Common myeloid progenitor, CD34-positive (primary cell): ENCODE results near the gene DDR1.

Experiments
- CTCF ChIA-PET: fragments of 350-600 bp; sonication (Branson Sonifier 250); formaldehyde crosslinking; loops from one replicate; lab custom pipeline; 2021; ENCODE audit warnings: antibody characterized with exemption; lab: Charles Lee
- POLR2A ChIA-PET: fragments of 350-600 bp; sonication (Branson Sonifier 250); formaldehyde crosslinking; loops from one replicate; lab custom pipeline; 2021; ENCODE audit warnings: antibody characterized with exemption; lab: Charles Lee
- DNase-seq, 3 donors: peaks; one replicate each; pipeline versions ENCODE4 v3.0.0 to v3.0.0-alpha.2; 2013
- H3K27ac ChIP-seq, 2 experiments: 1 replicate in 1 of 2; 2 replicates in 1 of 2; pipeline ENCODE4 v1.7.0; 2013; ENCODE audit warnings: inconsistent platforms in 2 of 2, low read length in 2 of 2, mild to moderate bottlenecking in 2 of 2, low read depth in 1 of 2, moderate library complexity in 1 of 2; ENCODE audit not compliant: severe bottlenecking in 2 of 2, insufficient read depth in 1 of 2, poor library complexity in 1 of 2
- H3K27me3 ChIP-seq, 5 experiments: replicated peaks in 2 of 5; 1 replicate in 3 of 5; 2 replicates in 2 of 5; pipeline versions ENCODE4 v1.6.1 to v1.7.0; 2013; ENCODE audit warnings: low read length in 4 of 5, mild to moderate bottlenecking in 2 of 5, moderate library complexity in 2 of 5, inconsistent platforms in 1 of 5; ENCODE audit not compliant: insufficient read depth in 5 of 5, control insufficient read depth in 4 of 5
- H3K36me3 ChIP-seq, 4 experiments: 1 replicate in 2 of 4; 2 replicates in 2 of 4; pipeline versions ENCODE4 v1.6.1 to v1.7.0; 2013; ENCODE audit warnings: low read length in 3 of 4, control low read depth in 1 of 4, mild to moderate bottlenecking in 1 of 4; ENCODE audit not compliant: control insufficient read depth in 4 of 4, insufficient read depth in 4 of 4
- H3K4me1 ChIP-seq, 4 experiments: 1 replicate in 3 of 4; 2 replicates in 1 of 4; pipeline versions ENCODE4 v1.6.1 to v1.7.1; 2013; ENCODE audit warnings: low read length in 3 of 4, mild to moderate bottlenecking in 3 of 4, control low read depth in 1 of 4, inconsistent platforms in 1 of 4, moderate library complexity in 1 of 4; ENCODE audit not compliant: control insufficient read depth in 4 of 4, insufficient read depth in 4 of 4; ENCODE audit errors: control extremely low read depth in 1 of 4
- H3K4me3 ChIP-seq, 7 experiments: 1 replicate in 4 of 7; 2 replicates in 3 of 7; pipeline versions ENCODE4 v1.5.1 to v1.7.0; 2013; ENCODE audit warnings: mild to moderate bottlenecking in 7 of 7, low read length in 6 of 7, moderate library complexity in 6 of 7, inconsistent platforms in 2 of 7, low read depth in 2 of 7, control low read depth in 1 of 7; ENCODE audit not compliant: insufficient read depth in 4 of 7, control insufficient read depth in 1 of 7; ENCODE audit errors: extremely low read depth in 1 of 7
- H3K9me3 ChIP-seq, 5 experiments: 1 replicate in 4 of 5; 2 replicates in 1 of 5; pipeline versions ENCODE4 v1.6.1 to v1.7.1; 2013; ENCODE audit warnings: low read length in 4 of 5, mild to moderate bottlenecking in 2 of 5, inconsistent platforms in 1 of 5, low read depth in 1 of 5, moderate library complexity in 1 of 5; ENCODE audit not compliant: control insufficient read depth in 4 of 5, insufficient read depth in 2 of 5; ENCODE audit errors: control extremely low read depth in 1 of 5
- WGBS: methylation state at CpG from one replicate; pipeline ENCODE4 v1.1.5; 2013; ENCODE audit not compliant: insufficient coverage; 5-methylcytosine and 5-hydroxymethylcytosine counted together

DDR1 gene

DNA sequence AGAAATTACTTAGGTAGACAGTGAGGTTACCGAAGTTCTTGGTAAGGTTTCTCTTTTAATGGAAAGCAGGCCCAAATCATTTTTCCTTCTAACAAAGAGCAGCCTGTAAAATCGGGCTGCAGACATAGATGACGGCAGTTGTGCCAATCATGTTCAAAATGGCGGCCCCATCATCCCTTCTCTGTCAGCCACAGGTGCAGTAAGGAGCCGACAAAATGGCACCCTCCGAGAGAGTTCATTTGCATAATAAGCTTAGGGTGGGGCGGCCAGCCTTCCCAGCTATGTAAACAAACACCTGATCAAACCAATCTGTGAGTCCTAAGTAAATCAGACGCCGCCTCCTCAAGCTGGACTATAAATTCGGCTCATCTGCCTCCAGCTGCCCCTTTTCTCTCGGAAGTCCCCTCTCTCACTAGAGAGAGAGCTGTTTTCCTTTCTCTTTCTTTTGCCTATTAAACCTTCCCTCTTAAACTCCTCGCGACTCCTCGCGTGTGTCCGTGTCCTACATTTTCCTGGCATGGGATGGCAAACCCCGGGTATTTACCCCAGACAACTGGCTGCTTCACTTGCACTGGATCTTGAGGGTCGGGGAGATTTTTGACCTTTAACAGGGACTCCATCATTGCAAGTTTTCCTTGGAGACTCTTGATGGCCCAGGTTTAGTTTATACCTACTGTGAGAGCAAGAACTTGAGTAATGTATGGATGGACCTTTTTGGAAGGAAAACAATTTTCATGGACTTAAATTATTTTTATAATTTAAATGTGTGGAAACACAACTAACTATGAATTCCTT, 8.9 kb upstream of the DDR1 start:
- WGBS: 98% methylated on average over 17 of the region's 18 CpGs
- Histone ChIP-seq H3K27ac (no peak overlapping the region), H3K4me3 (no peak overlapping the region), H3K9me3 (peaks cover 0 to 23% (median 14%) of the 10 kb centered on the region in 5 experiments), H3K36me3 (no peaks in the 10 kb centered on the region), H3K4me1 (peaks cover 0 to 8% (median 6%) of the 10 kb centered on the region in 4 experiments), H3K27me3 (no peaks in the 10 kb centered on the region)
- DNase-seq: no peak
- ChIA-PET POLR2A (interaction anchor here (0.6 kb wide), 1 partner anchor 15 kb away, joined by 5 read pairs; no protein-coding TSS in a partner anchor), CTCF (interaction anchor here (0.8 to 5.7 kb wide), 3 partner anchors 16 to 212 kb away, joined by 3 to 36 read pairs (median 3); no protein-coding TSS in a partner anchor)

- POLR2A ChIA-PET: no interaction called here
- DNase-seq: peak in 1 of 3 donors; percentile 29
- H3K27me3 ChIP-seq: peaks cover 0 to 3% (median 0%) of the 10 kb centered on the region in 5 experiments
- H3K9me3 ChIP-seq: peaks cover 0 to 16% (median 8%) of the 10 kb centered on the region in 5 experiments
- no peak overlapping the region for H3K4me3 ChIP-seq
- CTCF ChIA-PET: interaction anchor here (0.9 to 10.1 kb wide), 8 partner anchors 8 to 211 kb away, joined by 3 to 95 read pairs (median 4); no protein-coding TSS in a partner anchor
- WGBS: 79% methylated on average over 4 of the region's 4 CpGs
- no peaks in the 10 kb centered on the region for H3K36me3 ChIP-seq
- peak overlapping the region in 1 of 2 experiments; percentile 57 for H3K27ac ChIP-seq
- H3K4me1 ChIP-seq: peaks cover 0 to 8% (median 6%) of the 10 kb centered on the region in 4 experiments
Observed at GRCh38 chr6:30876039-30876730, 8.1 kb upstream of the DDR1 start.

GRCh38 chr6:30877419-30878262, 6.7 kb upstream of the DDR1 start:
- Histone ChIP-seq H3K27ac (peak overlapping the region in 1 of 2 experiments; percentile 77), H3K4me3 (peak overlapping the region in 6 of 7 experiments; percentile 30 to 83 (median 52)), H3K27me3 (peaks cover 0 to 10% (median 2%) of the 10 kb centered on the region in 5 experiments), H3K9me3 (peaks cover 0 to 4% (median 3%) of the 10 kb centered on the region in 5 experiments), H3K4me1 (peaks cover 0 to 8% (median 6%) of the 10 kb centered on the region in 4 experiments), H3K36me3 (no peaks in the 10 kb centered on the region)
- ChIA-PET POLR2A (no interaction called here), CTCF (interaction anchor here (1.1 to 10.1 kb wide), 13 partner anchors 10 to 146 kb away, joined by 3 to 95 read pairs (median 5); no protein-coding TSS in a partner anchor)
- DNase-seq: peak; percentile 75 to 78 (median 76)
- 11% methylated on average over 12 of the region's 15 CpGs for WGBS

- no peaks in the 10 kb centered on the region for H3K36me3 ChIP-seq
- H3K9me3 ChIP-seq: no peaks in the 10 kb centered on the region
- H3K4me1 ChIP-seq: peaks cover 0 to 15% (median 12%) of the 10 kb centered on the region in 4 experiments
- no peak for DNase-seq
- no peak overlapping the region for H3K27ac ChIP-seq
- CTCF ChIA-PET: interaction anchor here (0.6 to 10.1 kb wide), 10 partner anchors 11 to 201 kb away, joined by 3 to 95 read pairs (median 4); partner anchors contain the start of gene VARS2
- H3K4me3 ChIP-seq: no peak overlapping the region
- H3K27me3 ChIP-seq: peaks cover 0 to 17% (median 4%) of the 10 kb centered on the region in 5 experiments
- 83% methylated on average over 6 of the region's 8 CpGs for WGBS
- POLR2A ChIA-PET: no interaction called here
Observed at GRCh38 chr6:30879684-30880427, 4.5 kb upstream of the DDR1 start.

DNA sequence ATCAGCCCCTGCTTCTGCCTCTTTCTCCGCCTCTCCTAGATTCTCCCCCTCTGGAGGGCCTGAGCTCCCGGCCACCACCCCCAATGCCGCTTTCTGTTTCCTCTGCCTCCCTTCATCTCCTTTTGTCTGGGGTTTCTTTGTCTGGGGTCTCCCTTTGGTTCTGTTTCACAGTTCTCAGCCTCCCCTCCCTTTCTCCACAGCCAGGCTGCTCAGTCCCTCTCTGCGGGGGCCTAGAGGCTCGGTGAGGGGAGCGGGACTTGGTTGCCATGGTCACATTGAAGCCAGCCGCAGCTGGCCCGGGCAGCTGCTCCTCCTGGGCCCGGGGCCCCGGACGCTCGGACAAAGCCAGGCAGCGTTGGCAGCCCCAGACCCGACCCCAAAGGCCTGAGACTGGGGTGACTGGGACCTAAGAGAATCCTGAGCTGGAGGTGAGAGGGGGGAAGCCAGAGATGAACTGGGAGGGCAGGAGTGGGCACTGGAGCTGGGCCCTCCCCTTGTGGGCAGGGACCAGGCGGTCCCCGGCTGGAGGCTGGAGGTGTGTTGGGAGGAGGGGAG, 3.5 kb upstream of the DDR1 start:
- H3K27me3 ChIP-seq: peaks cover 0 to 26% (median 13%) of the 10 kb centered on the region in 5 experiments
- no peak for DNase-seq
- CTCF ChIA-PET: interaction anchor here (1.2 to 10.1 kb wide), 5 partner anchors 24 to 200 kb away, joined by 4 to 95 read pairs (median 4); partner anchors contain the start of gene VARS2
- no peak overlapping the region for H3K27ac ChIP-seq
- H3K4me1 ChIP-seq: peaks cover 0 to 20% (median 17%) of the 10 kb centered on the region in 4 experiments
- WGBS: 92% methylated on average over 15 of the region's 16 CpGs
- no peaks in the 10 kb centered on the region for H3K36me3 ChIP-seq
- no peak overlapping the region for H3K4me3 ChIP-seq
- no peaks in the 10 kb centered on the region for H3K9me3 ChIP-seq
- POLR2A ChIA-PET: no interaction called here
